HUES64 (cell line): Measurements from ENCODE around the gene RIMBP2.
A peak's percentile ranks its signal among the peaks of the same experiment; 100 is the strongest.

Experiments used
- H3K27ac ChIP-seq: 2 replicates; pipeline ENCODE4 v1.7.0; 2013; ENCODE audit warnings: low read depth, low read length, inconsistent platforms
- H3K27me3 ChIP-seq: 2 replicates; pipeline ENCODE4 v1.6.1; 2013; ENCODE audit warnings: mild to moderate bottlenecking, low read length; ENCODE audit not compliant: insufficient read depth
- H3K36me3 ChIP-seq: 2 replicates; pipeline ENCODE4 v1.6.1; 2013; ENCODE audit warnings: mild to moderate bottlenecking, low read length; ENCODE audit not compliant: insufficient read depth
- H3K4me1 ChIP-seq: 2 replicates; pipeline ENCODE4 v1.6.1; 2013; ENCODE audit warnings: mild to moderate bottlenecking, low read length, moderate library complexity; ENCODE audit not compliant: insufficient read depth
- H3K4me3 ChIP-seq: 2 replicates; pipeline ENCODE4 v1.5.1; 2013; ENCODE audit warnings: mild to moderate bottlenecking, low read length, moderate library complexity
- H3K9ac ChIP-seq: 2 replicates; pipeline ENCODE4 v1.6.1; 2013; ENCODE audit warnings: mild to moderate bottlenecking, low read depth, low read length
- H3K9me3 ChIP-seq: 2 replicates; pipeline ENCODE4 v1.6.1; 2013; ENCODE audit warnings: low read depth, low read length; ENCODE audit not compliant: insufficient read depth
- WGBS: fragments of 150-250, 120-280 bp; methylation state at CpG from one replicate; pipeline ENCODE4 v1.1.7; 2013; ENCODE audit warnings: missing lambda C conversion rate; 5-methylcytosine and 5-hydroxymethylcytosine counted together

The RIMBP2 gene

GRCh38 chr12:130729344-130729743, 13.2 kb upstream of the RIMBP2 start:
- no peak overlapping the region for H3K9ac ChIP-seq
- 41% methylated on average over 8 of the region's 9 CpGs for WGBS
- H3K27ac ChIP-seq, result no peak overlapping the region

GRCh38 chr12:130728158-130729058, 12.3 kb upstream of the RIMBP2 start:
- Histone ChIP-seq H3K27me3 (no peaks in the 10 kb centered on the region), H3K9me3 (peaks cover 5% of the 10 kb centered on the region; the same call in 1 of the 2 replicates), H3K4me3 (no peak overlapping the region), H3K36me3 (no peaks in the 10 kb centered on the region), H3K27ac (no peak overlapping the region), H3K9ac (no peak overlapping the region), H3K4me1 (0 out of 2 replicates have a peak, but pooled peaks cover 5% of the 10 kb centered on the region)
- WGBS, result 89% methylated on average over 32 of the region's 32 CpGs

More at GRCh38 chr12:130729344-130729743, 13.2 kb upstream of the RIMBP2 start:
- Histone ChIP-seq H3K4me1 (0 out of 2 replicates have a peak, but pooled peaks cover 5% of the 10 kb centered on the region), H3K4me3 (no peak overlapping the region), H3K36me3 (no peaks in the 10 kb centered on the region), H3K27me3 (no peaks in the 10 kb centered on the region), H3K9me3 (peaks cover 5% of the 10 kb centered on the region; the same call in 1 of the 2 replicates)

GRCh38 chr12:130719263-130719859, 3.3 kb upstream of the RIMBP2 start:
- H3K36me3 ChIP-seq, result no peaks in the 10 kb centered on the region

GRCh38 chr12:130717752-130718151, 1.7 kb upstream of the RIMBP2 start:
- Histone ChIP-seq H3K27ac (no peak overlapping the region), H3K27me3 (peaks cover 58% of the 10 kb centered on the region), H3K9ac (no peak overlapping the region), H3K9me3 (peaks cover 12% of the 10 kb centered on the region; the same call in 1 of the 2 replicates), H3K36me3 (no peaks in the 10 kb centered on the region), H3K4me1 (0 out of 2 replicates have a peak, but pooled peaks cover 8% of the 10 kb centered on the region), H3K4me3 (no peak overlapping the region)
- 96% methylated on average over 5 of the region's 5 CpGs for WGBS

More at GRCh38 chr12:130719263-130719859, 3.3 kb upstream of the RIMBP2 start:
- 79% methylated on average over 8 of the region's 8 CpGs for WGBS
- no peak overlapping the region for H3K4me3 ChIP-seq
- 0 out of 2 replicates have a peak, but pooled peaks cover 3% of the 10 kb centered on the region for H3K4me1 ChIP-seq
- H3K9ac ChIP-seq, result no peak overlapping the region
- H3K27me3 ChIP-seq, result peaks cover 42% of the 10 kb centered on the region
- H3K9me3 ChIP-seq, result peaks cover 18% of the 10 kb centered on the region; the same call in 1 of the 2 replicates
- H3K27ac ChIP-seq, result no peak overlapping the region

GRCh38 chr12:130716969-130717366, 869 bp upstream of the RIMBP2 start:
- Histone ChIP-seq H3K9ac (no peak overlapping the region), H3K36me3 (no peaks in the 10 kb centered on the region), H3K4me1 (0 out of 2 replicates have a peak, but pooled peaks cover 8% of the 10 kb centered on the region), H3K4me3 (peak overlapping the region; percentile 57), H3K27me3 (peaks cover 66% of the 10 kb centered on the region), H3K9me3 (peaks cover 6% of the 10 kb centered on the region; the same call in 1 of the 2 replicates), H3K27ac (no peak overlapping the region)
- 17% methylated on average over 9 of the region's 11 CpGs for WGBS

GRCh38 chr12:130715150-130715997, 725 bp downstream of the RIMBP2 start:
- H3K9ac ChIP-seq, result no peak overlapping the region
- no peaks in the 10 kb centered on the region for H3K36me3 ChIP-seq
- peak overlapping the region; percentile 57 for H3K4me3 ChIP-seq
- under 1% methylated on average over 42 of the region's 42 CpGs for WGBS
- peaks cover 70% of the 10 kb centered on the region for H3K27me3 ChIP-seq
- no peak overlapping the region for H3K27ac ChIP-seq
- 0 out of 2 replicates have a peak, but pooled peaks cover 8% of the 10 kb centered on the region for H3K4me1 ChIP-seq
- H3K9me3 ChIP-seq, result peaks cover 5% of the 10 kb centered on the region; the same call in 1 of the 2 replicates

GRCh38 chr12:130714591-130715149, 1.4 kb downstream of the RIMBP2 start:
- H3K4me1 ChIP-seq, result 0 out of 2 replicates have a peak, but pooled peaks cover 8% of the 10 kb centered on the region
- H3K4me3 ChIP-seq, result peak overlapping the region; percentile 57
- H3K36me3 ChIP-seq, result no peaks in the 10 kb centered on the region
- no peak overlapping the region for H3K9ac ChIP-seq
- WGBS, result 3% methylated on average over 19 of the region's 20 CpGs
- H3K27ac ChIP-seq, result no peak overlapping the region
- H3K9me3 ChIP-seq, result peaks cover 5% of the 10 kb centered on the region; the same call in 1 of the 2 replicates
- H3K27me3 ChIP-seq, result peaks cover 70% of the 10 kb centered on the region

GRCh38 chr12:130714091-130714590, 2.0 kb downstream of the RIMBP2 start:
- Histone ChIP-seq H3K4me3 (peak overlapping the region; percentile 34), H3K9me3 (peaks cover 5% of the 10 kb centered on the region; the same call in 1 of the 2 replicates)

GRCh38 chr12:130713581-130713991, 2.5 kb downstream of the RIMBP2 start:
- H3K27ac ChIP-seq, result no peak overlapping the region
- H3K27me3 ChIP-seq, result peaks cover 69% of the 10 kb centered on the region
- peaks cover 5% of the 10 kb centered on the region; the same call in 1 of the 2 replicates for H3K9me3 ChIP-seq
- no peaks in the 10 kb centered on the region for H3K36me3 ChIP-seq
- H3K4me1 ChIP-seq, result 0 out of 2 replicates have a peak, but pooled peaks cover 8% of the 10 kb centered on the region
- peak overlapping the region; percentile 34; the same call in 1 of the 2 replicates for H3K4me3 ChIP-seq
- no peak overlapping the region for H3K9ac ChIP-seq
- WGBS, result 45% methylated on average over 18 of the region's 18 CpGs

More at GRCh38 chr12:130714091-130714590, 2.0 kb downstream of the RIMBP2 start:
- Histone ChIP-seq H3K27ac (no peak overlapping the region), H3K27me3 (peaks cover 70% of the 10 kb centered on the region), H3K36me3 (no peaks in the 10 kb centered on the region), H3K9ac (no peak overlapping the region), H3K4me1 (0 out of 2 replicates have a peak, but pooled peaks cover 8% of the 10 kb centered on the region)
- 4% methylated on average over 20 of the region's 20 CpGs for WGBS
